ENCODE data around the gene KRTAP5-5.
A peak's percentile ranks its signal among the peaks of the same experiment; 100 is the strongest.
"Not testable (repeated sequence)": the region's sequence is repeated elsewhere in the genome, so short reads cannot be mapped to it uniquely, and the experiment has no call there.

The KRTAP5-5 gene

GRCh38 chr11:1643146-1643690, 13.6 kb downstream of the KRTAP5-5 start:
- no peak for DNase-seq

- no peak for DNase-seq
Observed at GRCh38 chr11:1644601-1645356, 15.2 kb downstream of the KRTAP5-5 start.

- no peak for DNase-seq
Observed at GRCh38 chr11:1645357-1645821, 15.8 kb downstream of the KRTAP5-5 start.

GRCh38 chr11:1646540-1646939, 17.0 kb downstream of the KRTAP5-5 start:
- DNase-seq = not testable (repeated sequence)

- no peak for DNase-seq
Observed at GRCh38 chr11:1647901-1648652, 18.5 kb downstream of the KRTAP5-5 start.

- no peak for DNase-seq
Observed at GRCh38 chr11:1648653-1649420, 19.3 kb downstream of the KRTAP5-5 start.

- no peak for DNase-seq
Observed at GRCh38 chr11:1650034-1650917, 20.7 kb downstream of the KRTAP5-5 start.

GRCh38 chr11:1650918-1651262, 21.3 kb downstream of the KRTAP5-5 start:
- no peak for DNase-seq

GRCh38 chr11:1651411-1651980, 21.9 kb downstream of the KRTAP5-5 start:
- DNase-seq = no peak

GRCh38 chr11:1652026-1652425, 22.5 kb downstream of the KRTAP5-5 start:
- DNase-seq = no peak

GRCh38 chr11:1652442-1652770, 22.8 kb downstream of the KRTAP5-5 start:
- DNase-seq = no peak

- peak; percentile 89 for DNase-seq
Observed at GRCh38 chr11:1652771-1653540, 23.4 kb downstream of the KRTAP5-5 start.

- no peak for DNase-seq
Observed at GRCh38 chr11:1653541-1654387, 24.2 kb downstream of the KRTAP5-5 start.

GRCh38 chr11:1654388-1655167, 25.0 kb downstream of the KRTAP5-5 start:
- no peak for DNase-seq

GRCh38 chr11:1655168-1656060, 25.8 kb downstream of the KRTAP5-5 start:
- DNase-seq = no peak

- no peak for DNase-seq
Observed at GRCh38 chr11:1656061-1656441, 26.5 kb downstream of the KRTAP5-5 start.

GRCh38 chr11:1656670-1657069, 27.1 kb downstream of the KRTAP5-5 start:
- DNase-seq = no peak

GRCh38 chr11:1659506-1659905, 29.9 kb downstream of the KRTAP5-5 start:
- DNase-seq = no peak

Measured in right forelimb (tissue), 1 donor.